DOHH2 (cell line): ENCODE measurements around the gene WARS2.

Experiments used
- CTCF ChIP-seq: fragments of 200-600 bp; sonication (generic); IDR thresholded peaks from one replicate; pipeline ENCODE4 v1.5.1; 2014; ENCODE audit warnings: antibody characterized with exemption, mild to moderate bottlenecking, low read depth, low read length; ENCODE audit not compliant: poor library complexity, severe bottlenecking
- EZH2phosphoT487 ChIP-seq: fragments of 200-600 bp; sonication (generic); IDR thresholded peaks from 2 replicates; pipeline ENCODE4 v1.6.1; 2017; ENCODE audit warnings: borderline replicate concordance, mild to moderate bottlenecking, antibody characterized with exemption, low read length, moderate library complexity, mixed read lengths

GRCh38 chr1:118984722-118985639 is 155.5 kb downstream of the WARS2 start:
- TF ChIP-seq CTCF: no peak
- TF ChIP-seq EZH2phosphoT487: no peak
